Ishikawa (cell line): Measurements from ENCODE around the gene PHLPP2.

Source experiments
- CEBPB ChIP-seq: IDR thresholded peaks from 2 replicates; pipeline ENCODE4 v1.6.1; 2012
- EP300 ChIP-seq: IDR thresholded peaks from 2 replicates; pipeline ENCODE4 v1.6.1; 2012; ENCODE audit warnings: borderline replicate concordance
- FOXM1 ChIP-seq: IDR thresholded peaks from 2 replicates; pipeline ENCODE4 v1.6.1; 2012; ENCODE audit warnings: low read depth, borderline replicate concordance
- NFIC ChIP-seq: IDR thresholded peaks from 2 replicates; pipeline ENCODE4 v1.6.1; 2012
- RAD21 ChIP-seq: IDR thresholded peaks from 2 replicates; pipeline ENCODE4 v1.6.1; 2012; ENCODE audit warnings: low read depth
- REST ChIP-seq: IDR thresholded peaks from 2 replicates; pipeline ENCODE4 v1.6.1; 2012; ENCODE audit warnings: low read depth, mild to moderate bottlenecking
- TAF1 ChIP-seq: IDR thresholded peaks from 2 replicates; pipeline ENCODE4 v1.6.1; 2012; ENCODE audit warnings: low read depth, mild to moderate bottlenecking
- TCF12 ChIP-seq: IDR thresholded peaks from 2 replicates; pipeline ENCODE4 v1.6.1; 2012; ENCODE audit warnings: low read depth
- TEAD4 ChIP-seq: IDR thresholded peaks from 2 replicates; pipeline ENCODE4 v1.6.1; 2012
- USF1 ChIP-seq: IDR thresholded peaks from 2 replicates; pipeline ENCODE4 v1.6.1; 2012
- YY1 ChIP-seq: IDR thresholded peaks from 2 replicates; pipeline ENCODE4 v1.6.1; 2012; ENCODE audit warnings: low read depth
- ZBTB7A ChIP-seq: IDR thresholded peaks from 2 replicates; pipeline ENCODE4 v1.6.1; 2012; ENCODE audit warnings: low read depth

GRCh38 chr16:71726476-71727315, 2.2 kb upstream of the PHLPP2 start:
- TF ChIP-seq EP300: no peak
- no peak for TF ChIP-seq YY1
- no peak for TF ChIP-seq CEBPB
- no peak for TF ChIP-seq TEAD4
- TF ChIP-seq RAD21: no peak
- TF ChIP-seq TAF1: no peak
- TF ChIP-seq REST: no peak
- TF ChIP-seq NFIC: no peak
- TF ChIP-seq TCF12: no peak
- TF ChIP-seq FOXM1: no peak
- no peak for TF ChIP-seq ZBTB7A
- no peak for TF ChIP-seq USF1
